Activated T-cell treated with anti-CD3 and anti-CD28 coated beads, Interleukin-2, amount 50 U/mL, for 4 hours (primary cell): Measurements from ENCODE around the gene SHE. TPM values are rescaled to one million over a fixed set of nuclear protein-coding genes. Genes with fewer than 3 reads are reported as not detected.

Experiments used
- ATAC-seq, 2 donors: fragments of 200-7000 bp; cut with Tn5 transposase; one replicate each; pipeline ENCODE4 v1.10.0; 2021
- DNase-seq: peaks from one replicate; pipeline ENCODE4 v3.0.0-alpha.2; 2020
- H3K27me3 Mint-ChIP-seq: one replicate; pipeline ENCODE4 v1.8.0; 2021; ENCODE audit warnings: low read depth, mixed read lengths
- H3K36me3 Mint-ChIP-seq: one replicate; pipeline ENCODE4 v1.8.0; 2022; ENCODE audit warnings: mixed read lengths; ENCODE audit not compliant: insufficient read depth
- H3K4me1 Mint-ChIP-seq: one replicate; pipeline ENCODE4 v1.8.0; 2021; ENCODE audit warnings: low read depth, mixed read lengths
- H3K4me3 Mint-ChIP-seq: one replicate; pipeline ENCODE4 v1.8.0; 2021; ENCODE audit warnings: mild to moderate bottlenecking, moderate library complexity, mixed read lengths
- H3K9me3 Mint-ChIP-seq: one replicate; pipeline ENCODE4 v1.8.0; 2021; ENCODE audit warnings: mixed read lengths
- total RNA-seq, 3 donors: library from RNA; stranded (reverse); gene quantifications; one replicate each; pipeline ENCODE4 v1.2.1, GENCODE V29; 2021

Gene SHE
- total RNA-seq, 3 donors from 2014 or later: 0.03 to 0.14 (median 0.05) TPM

- H3K27me3 Mint-ChIP-seq: no peaks in the 10 kb centered on the region
- peaks cover 54% of the 10 kb centered on the region for H3K36me3 Mint-ChIP-seq
- peaks cover 20% of the 10 kb centered on the region for H3K4me1 Mint-ChIP-seq
- no peaks in the 10 kb centered on the region for H3K9me3 Mint-ChIP-seq
- no peak overlapping the region for H3K4me3 Mint-ChIP-seq
- no peak for ATAC-seq
- DNase-seq: no peak
Measured at GRCh38 chr1:154454386-154455120, 47.7 kb downstream of the SHE start.

- H3K9me3 Mint-ChIP-seq: no peaks in the 10 kb centered on the region
- no peak for DNase-seq
- H3K36me3 Mint-ChIP-seq: peaks cover 59% of the 10 kb centered on the region
- no peak overlapping the region for H3K4me3 Mint-ChIP-seq
- H3K27me3 Mint-ChIP-seq: no peaks in the 10 kb centered on the region
- peaks cover 20% of the 10 kb centered on the region for H3K4me1 Mint-ChIP-seq
- peak in 1 of 2 donors; percentile 52 for ATAC-seq
Measured at GRCh38 chr1:154453574-154454352, 48.4 kb downstream of the SHE start.

GRCh38 chr1:154453161-154453560 lies 49.1 kb downstream of the SHE start:
- peaks cover 20% of the 10 kb centered on the region for H3K4me1 Mint-ChIP-seq
- no peak for ATAC-seq
- no peaks in the 10 kb centered on the region for H3K9me3 Mint-ChIP-seq
- H3K4me3 Mint-ChIP-seq: no peak overlapping the region
- no peaks in the 10 kb centered on the region for H3K27me3 Mint-ChIP-seq
- H3K36me3 Mint-ChIP-seq: peaks cover 58% of the 10 kb centered on the region
- no peak for DNase-seq

GRCh38 chr1:154448331-154448811 lies 53.8 kb downstream of the SHE start:
- no peaks in the 10 kb centered on the region for H3K9me3 Mint-ChIP-seq
- H3K27me3 Mint-ChIP-seq: no peaks in the 10 kb centered on the region
- ATAC-seq: no peak
- H3K36me3 Mint-ChIP-seq: peaks cover 45% of the 10 kb centered on the region
- H3K4me1 Mint-ChIP-seq: peaks cover 27% of the 10 kb centered on the region
- DNase-seq: no peak
- no peak overlapping the region for H3K4me3 Mint-ChIP-seq

GRCh38 chr1:154446789-154447188 lies 55.4 kb downstream of the SHE start:
- Mint-ChIP-seq H3K27me3 (no peaks in the 10 kb centered on the region), H3K4me1 (peaks cover 33% of the 10 kb centered on the region), H3K36me3 (peaks cover 40% of the 10 kb centered on the region), H3K9me3 (no peaks in the 10 kb centered on the region), H3K4me3 (no peak overlapping the region)
- ATAC-seq: no peak
- no peak for DNase-seq

GRCh38 chr1:154446292-154446691 lies 55.9 kb downstream of the SHE start:
- DNase-seq (no peak), ATAC-seq (no peak)
- Mint-ChIP-seq H3K4me3 (no peak overlapping the region), H3K36me3 (peaks cover 39% of the 10 kb centered on the region), H3K4me1 (peaks cover 38% of the 10 kb centered on the region), H3K9me3 (no peaks in the 10 kb centered on the region), H3K27me3 (no peaks in the 10 kb centered on the region)

- H3K27me3 Mint-ChIP-seq: no peaks in the 10 kb centered on the region
- ATAC-seq (peak; percentile 75 to 78), DNase-seq (no peak)
- H3K9me3 Mint-ChIP-seq: no peaks in the 10 kb centered on the region
- H3K4me3 Mint-ChIP-seq: no peak overlapping the region
- peaks cover 31% of the 10 kb centered on the region for H3K36me3 Mint-ChIP-seq
- peaks cover 51% of the 10 kb centered on the region for H3K4me1 Mint-ChIP-seq
Measured at GRCh38 chr1:154445040-154445472, 57.2 kb downstream of the SHE start.

- Mint-ChIP-seq H3K4me1 (peaks cover 64% of the 10 kb centered on the region), H3K27me3 (no peaks in the 10 kb centered on the region), H3K4me3 (no peak overlapping the region)
Measured at GRCh38 chr1:154443274-154444013, 58.8 kb downstream of the SHE start.

GRCh38 chr1:154442006-154442740 lies 60.0 kb downstream of the SHE start:
- H3K9me3 Mint-ChIP-seq: no peaks in the 10 kb centered on the region
- no peak for ATAC-seq
- peaks cover 69% of the 10 kb centered on the region for H3K4me1 Mint-ChIP-seq
- no peaks in the 10 kb centered on the region for H3K27me3 Mint-ChIP-seq
- peaks cover 22% of the 10 kb centered on the region for H3K36me3 Mint-ChIP-seq
- H3K4me3 Mint-ChIP-seq: peak overlapping the region; percentile 57
- DNase-seq: peak; percentile 18

More at GRCh38 chr1:154443274-154444013, 58.8 kb downstream of the SHE start:
- Mint-ChIP-seq H3K36me3 (peaks cover 23% of the 10 kb centered on the region), H3K9me3 (no peaks in the 10 kb centered on the region)
- DNase-seq (no peak), ATAC-seq (no peak)

GRCh38 chr1:154441241-154441888 lies 60.8 kb downstream of the SHE start:
- Mint-ChIP-seq H3K27me3 (no peaks in the 10 kb centered on the region), H3K36me3 (peaks cover 25% of the 10 kb centered on the region), H3K4me1 (peaks cover 69% of the 10 kb centered on the region), H3K4me3 (peak overlapping the region; percentile 57), H3K9me3 (no peaks in the 10 kb centered on the region)
- ATAC-seq (no peak), DNase-seq (no peak)

GRCh38 chr1:154440036-154440804 lies 62.0 kb downstream of the SHE start:
- Mint-ChIP-seq H3K4me1 (peaks cover 59% of the 10 kb centered on the region), H3K36me3 (peaks cover 22% of the 10 kb centered on the region), H3K4me3 (peak overlapping the region; percentile 48), H3K27me3 (no peaks in the 10 kb centered on the region), H3K9me3 (no peaks in the 10 kb centered on the region)
- no peak for DNase-seq
- ATAC-seq: peak; percentile 54 to 60

GRCh38 chr1:154436433-154436832 lies 65.8 kb downstream of the SHE start:
- no peak for ATAC-seq
- peaks cover 54% of the 10 kb centered on the region for H3K4me1 Mint-ChIP-seq
- H3K36me3 Mint-ChIP-seq: peaks cover 15% of the 10 kb centered on the region
- H3K4me3 Mint-ChIP-seq: no peak overlapping the region
- no peaks in the 10 kb centered on the region for H3K9me3 Mint-ChIP-seq
- H3K27me3 Mint-ChIP-seq: no peaks in the 10 kb centered on the region
- DNase-seq: no peak
